ENCODE measurements around the gene SLC25A10.
"Not testable (repeated sequence)": the region's sequence is repeated elsewhere in the genome, so short reads cannot be mapped to it uniquely, and the experiment has no call there.

The SLC25A10 gene
- 1.2 to 1.5 reads per million in 2 donors for total RNA-seq

GRCh38 chr17:81711814-81712467 lies at the start of gene SLC25A10:
Gene SLC25A10, plus strand, starts transcription at chr17:81712284. Its CDS starts 143 bp downstream, at chr17:81712427.
- DNase-seq = peak; percentile 65

GRCh38 chr17:81664051-81664470 lies 48.0 kb upstream of the SLC25A10 start:
- DNase-seq = no peak

GRCh38 chr17:81665205-81666091 lies 46.6 kb upstream of the SLC25A10 start:
- no peak for DNase-seq

- peak; percentile 15 for DNase-seq
These were observed 46.1 kb upstream of the SLC25A10 start for GRCh38 chr17:81666092-81666341.

GRCh38 chr17:81666342-81667191 lies 45.5 kb upstream of the SLC25A10 start, which contains the start of the genes CCDC137 and OXLD1:
Gene CCDC137, plus strand, starts transcription at chr17:81666737. Its CDS starts 30 bp downstream, at chr17:81666767.
Gene OXLD1, minus strand, starts transcription at chr17:81666605. Its CDS starts 28 bp downstream, at chr17:81666577.
- peak; percentile 89 for DNase-seq

- no peak for DNase-seq
These were observed 44.3 kb upstream of the SLC25A10 start for GRCh38 chr17:81667754-81668153.

- no peak for DNase-seq
These were observed 39.6 kb upstream of the SLC25A10 start for GRCh38 chr17:81672504-81672903.

GRCh38 chr17:81672954-81673353 lies 39.1 kb upstream of the SLC25A10 start:
- no peak for DNase-seq

- no peak for DNase-seq
These were observed 38.4 kb upstream of the SLC25A10 start for GRCh38 chr17:81673561-81674258.

- DNase-seq = not testable (repeated sequence)
These were observed 36.4 kb upstream of the SLC25A10 start for GRCh38 chr17:81675515-81676221.

- DNase-seq = no peak
These were observed 35.2 kb upstream of the SLC25A10 start for GRCh38 chr17:81676906-81677305.

- DNase-seq = no peak
These were observed 31.9 kb upstream of the SLC25A10 start for GRCh38 chr17:81680150-81680549.

- DNase-seq = no peak
These were observed 30.4 kb upstream of the SLC25A10 start for GRCh38 chr17:81681672-81682071.

- DNase-seq = no peak
These were observed 29.4 kb upstream of the SLC25A10 start for GRCh38 chr17:81682565-81683207.

- DNase-seq = no peak
These were observed 28.9 kb upstream of the SLC25A10 start for GRCh38 chr17:81683208-81683583.

- peak; percentile 94 for DNase-seq
These were observed 28.3 kb upstream of the SLC25A10 start, which contains the start of the genes ARL16 and HGS for GRCh38 chr17:81683584-81684441. Gene ARL16, minus strand, starts transcription at chr17:81683797. Its CDS starts 44 bp downstream, at chr17:81683753. Gene HGS, plus strand, starts transcription at chr17:81684011. Its CDS starts 56 bp downstream, at chr17:81684067.

- DNase-seq = no peak
These were observed 27.6 kb upstream of the SLC25A10 start for GRCh38 chr17:81684442-81684911.

GRCh38 chr17:81685108-81685507 lies 27.0 kb upstream of the SLC25A10 start:
- no peak for DNase-seq

GRCh38 chr17:81686614-81687013 lies 25.5 kb upstream of the SLC25A10 start:
- DNase-seq = no peak

All from T-helper 9 cell (primary cell).